H9 (cell line): ENCODE results near the gene MMRN2. TPM values are rescaled to one million over a fixed set of nuclear protein-coding genes. Genes with fewer than 3 reads are reported as not detected.
A peak's percentile ranks its signal among the peaks of the same experiment; 100 is the strongest.

ENCODE experiments used
- DNase-seq: peaks from one replicate; pipeline ENCODE4 v3.0.0-alpha.2; 2017
- H2AFZ ChIP-seq: one replicate; pipeline ENCODE4 v1.6.1; 2013; ENCODE audit warnings: mild to moderate bottlenecking, low read length, control low read depth, moderate library complexity
- H2AK5ac ChIP-seq: 2 replicates; pipeline ENCODE4 v1.6.1; 2013; ENCODE audit warnings: low read length, control low read depth, mixed read lengths; ENCODE audit not compliant: insufficient read length
- H2BK120ac ChIP-seq: one replicate; pipeline ENCODE4 v1.6.1; 2013; ENCODE audit warnings: low read depth, mild to moderate bottlenecking, low read length, control low read depth, inconsistent platforms; ENCODE audit not compliant: poor library complexity, severe bottlenecking
- H2BK12ac ChIP-seq: 2 replicates; pipeline ENCODE4 v1.6.1; 2013; ENCODE audit warnings: low read length, control low read depth, mixed read lengths, low read depth; ENCODE audit not compliant: insufficient read length
- H2BK15ac ChIP-seq: 2 replicates; pipeline ENCODE4 v1.6.1; 2013; ENCODE audit warnings: low read depth, low read length, control low read depth
- H2BK20ac ChIP-seq: one replicate; pipeline ENCODE4 v1.6.1; 2013; ENCODE audit warnings: low read depth, mild to moderate bottlenecking, low read length, control low read depth, inconsistent platforms; ENCODE audit not compliant: poor library complexity, severe bottlenecking
- H2BK5ac ChIP-seq: 2 replicates; pipeline ENCODE4 v1.6.1; 2013; ENCODE audit warnings: low read length, control low read depth, mixed read lengths; ENCODE audit not compliant: insufficient read length
- H3K14ac ChIP-seq: 2 replicates; pipeline ENCODE4 v1.6.1; 2013; ENCODE audit warnings: low read length, control low read depth; ENCODE audit not compliant: insufficient read depth
- H3K18ac ChIP-seq: 2 replicates; pipeline ENCODE4 v1.6.1; 2013; ENCODE audit warnings: low read depth, mild to moderate bottlenecking, mixed read lengths, low read length, control low read depth; ENCODE audit not compliant: insufficient read length
- H3K23ac ChIP-seq: 2 replicates; pipeline ENCODE4 v1.6.1; 2013; ENCODE audit warnings: low read length, control low read depth, mixed read lengths, low read depth; ENCODE audit not compliant: insufficient read length
- H3K23me2 ChIP-seq: 2 replicates; pipeline ENCODE4 v1.6.1; 2013; ENCODE audit warnings: low read depth, mild to moderate bottlenecking, mixed read lengths, low read length, control low read depth; ENCODE audit not compliant: insufficient read length, poor library complexity, severe bottlenecking
- H3K27ac ChIP-seq: 2 replicates; pipeline ENCODE4 v1.5.1; 2013; ENCODE audit warnings: low read length, control low read depth, mixed read lengths, low read depth; ENCODE audit not compliant: insufficient read length
- H3K27me3 ChIP-seq: 2 replicates; pipeline ENCODE4 v1.6.1; 2013; ENCODE audit warnings: low read length, control low read depth, inconsistent platforms; ENCODE audit not compliant: insufficient read depth
- H3K4ac ChIP-seq: 2 replicates; pipeline ENCODE4 v1.6.1; 2013; ENCODE audit warnings: low read depth, mild to moderate bottlenecking, control low read depth, inconsistent platforms, low read length, moderate library complexity
- H3K4me1 ChIP-seq: 2 replicates; pipeline ENCODE4 v1.6.1; 2013; ENCODE audit warnings: low read length, control low read depth, inconsistent platforms; ENCODE audit not compliant: insufficient read depth
- H3K4me2 ChIP-seq: 2 replicates; pipeline ENCODE4 v1.6.1; 2013; ENCODE audit warnings: low read length, control low read depth, mixed read lengths; ENCODE audit not compliant: insufficient read length, insufficient read depth
- H3K56ac ChIP-seq: 2 replicates; pipeline ENCODE4 v1.6.1; 2013; ENCODE audit warnings: low read depth, mild to moderate bottlenecking, mixed read lengths, low read length, control low read depth; ENCODE audit not compliant: insufficient read length
- H3K79me1 ChIP-seq: 2 replicates; pipeline ENCODE4 v1.6.1; 2013; ENCODE audit warnings: low read depth, mild to moderate bottlenecking, moderate library complexity, low read length, control low read depth, inconsistent platforms; ENCODE audit not compliant: insufficient read depth, poor library complexity, severe bottlenecking
- H3K79me2 ChIP-seq: 2 replicates; pipeline ENCODE4 v1.6.1; 2013; ENCODE audit warnings: low read length, control low read depth, inconsistent platforms; ENCODE audit not compliant: insufficient read depth
- H3K9ac ChIP-seq: 2 replicates; pipeline ENCODE4 v1.6.1; 2013; ENCODE audit warnings: low read length, control low read depth, mixed read lengths; ENCODE audit not compliant: insufficient read length; ENCODE audit errors: extremely low read depth
- H3K9me3 ChIP-seq: one replicate; pipeline ENCODE4 v1.6.1; 2013; ENCODE audit warnings: low read depth, low read length, inconsistent platforms; ENCODE audit not compliant: control insufficient read depth
- H3T11ph ChIP-seq: one replicate; pipeline ENCODE4 v1.6.1; 2013; ENCODE audit warnings: mild to moderate bottlenecking, low read length, control low read depth, inconsistent platforms
- H4K20me1 ChIP-seq: one replicate; pipeline ENCODE4 v1.6.1; 2013; ENCODE audit not compliant: control insufficient read depth, insufficient read length, insufficient read depth
- H4K5ac ChIP-seq: 2 replicates; pipeline ENCODE4 v1.6.1; 2013; ENCODE audit warnings: low read depth, mild to moderate bottlenecking, mixed read lengths, low read length, control low read depth; ENCODE audit not compliant: insufficient read length
- H4K8ac ChIP-seq: replicated peaks from 2 replicates; pipeline ENCODE4 v1.6.1; 2013; ENCODE audit warnings: low read length, control low read depth, mixed read lengths, low read depth; ENCODE audit not compliant: insufficient read length
- H4K91ac ChIP-seq: 2 replicates; pipeline ENCODE4 v1.6.1; 2013; ENCODE audit warnings: low read depth, mild to moderate bottlenecking, moderate library complexity, mixed read lengths, low read length, control low read depth; ENCODE audit not compliant: insufficient read length
- H3K27ac Mint-ChIP-seq, 3 experiments: 2 replicates in 2 of 3; 3 replicates in 1 of 3; pipeline ENCODE4 v1.8.0; 2020 to 2021; ENCODE audit warnings: mixed read lengths in 3 of 3, mild to moderate bottlenecking in 1 of 3, moderate library complexity in 1 of 3
- H3K27me3 Mint-ChIP-seq: 2 replicates; pipeline ENCODE4 v1.8.0; 2021; ENCODE audit warnings: low read depth, mild to moderate bottlenecking, moderate library complexity, mixed read lengths
- H3K36me3 Mint-ChIP-seq, 3 experiments: 2 replicates in 2 of 3; 3 replicates in 1 of 3; pipeline ENCODE4 v1.8.0; 2020 to 2021; ENCODE audit warnings: low read depth in 3 of 3, mixed read lengths in 3 of 3; ENCODE audit not compliant: insufficient read depth in 1 of 3
- H3K4me1 Mint-ChIP-seq, 2 experiments: 2 replicates each; pipeline ENCODE4 v1.8.0; 2020; ENCODE audit warnings: mixed read lengths in 2 of 2
- H3K4me3 Mint-ChIP-seq, 2 experiments: 2 replicates in 1 of 2; 3 replicates in 1 of 2; pipeline ENCODE4 v1.8.0; 2020 to 2021; ENCODE audit warnings: mild to moderate bottlenecking in 2 of 2, mixed read lengths in 2 of 2, moderate library complexity in 1 of 2
- H3K9me3 Mint-ChIP-seq, 2 experiments: 2 replicates in 1 of 2; 3 replicates in 1 of 2; pipeline ENCODE4 v1.8.0; 2020; ENCODE audit warnings: mild to moderate bottlenecking in 2 of 2, mixed read lengths in 2 of 2, moderate library complexity in 1 of 2
- CTCF ChIP-seq: fragments of 200-600 bp; sonication (generic); conservative IDR thresholded peaks from 3 replicates; pipeline ENCODE4 v1.8.0; 2021; ENCODE audit warnings: antibody characterized with exemption, mild to moderate bottlenecking
- WGBS: extraction: QIAGEN DNeasy Blood & Tissue Kit; methylation state at CpG from one replicate; pipeline ENCODE4 v1.1.7; 2013; ENCODE audit warnings: missing lambda C conversion rate, low lambda C conversion rate, mixed read lengths; ENCODE audit not compliant: insufficient read length; ENCODE audit errors: extremely low coverage; 5-methylcytosine and 5-hydroxymethylcytosine counted together
- total RNA-seq: library from RNA; stranded (reverse); gene quantifications from 2 replicates; pipeline ENCODE4 v1.2.1, GENCODE V29; 2021

Gene MMRN2
- total RNA-seq, 1 experiment from 2014 or later: 1.0 TPM

GRCh38 chr10:86899670-86900276, 57.6 kb downstream of the MMRN2 start:
- peak; percentile 79 for TF ChIP-seq CTCF
- no peak overlapping the region for H4K5ac ChIP-seq
- H4K8ac ChIP-seq: no peak overlapping the region
- DNase-seq: no peak
- no CpG with 5 or more reads among the region's 9 CpGs for WGBS
- no peaks in the 10 kb centered on the region for H4K20me1 ChIP-seq
- H3K9me3 Mint-ChIP-seq: no peaks in the 10 kb centered on the region
- no peaks in the 10 kb centered on the region for H3K79me1 ChIP-seq
- no peak overlapping the region for H4K91ac ChIP-seq
- H2AFZ ChIP-seq: no peak overlapping the region
- no peak overlapping the region for H2BK120ac ChIP-seq
- no peaks in the 10 kb centered on the region for H3K23me2 ChIP-seq
- H3K18ac ChIP-seq: no peak overlapping the region
- H3K9ac ChIP-seq: no peak overlapping the region
- peaks cover 6% of the 10 kb centered on the region; the same call in 1 of the 2 replicates for H3K4me1 ChIP-seq
- H3K23ac ChIP-seq: no peak overlapping the region
- H2BK5ac ChIP-seq: no peak overlapping the region
- H2AK5ac ChIP-seq: no peak overlapping the region
- no peak overlapping the region for H2BK12ac ChIP-seq
- H3K27ac Mint-ChIP-seq: no peak overlapping the region; a peak in 1 of 7 replicates
- no peak overlapping the region for H3K14ac ChIP-seq
- H2BK20ac ChIP-seq: no peak overlapping the region
- no peak overlapping the region for H3K27ac ChIP-seq
- H2BK15ac ChIP-seq: no peak overlapping the region
- no peak overlapping the region for H3K56ac ChIP-seq
- H3K36me3 Mint-ChIP-seq: peaks cover 27 to 62% (median 61%) of the 10 kb centered on the region in 3 experiments; a peak in 6 of 7 replicates
- H3K4ac ChIP-seq: no peak overlapping the region
- no peaks in the 10 kb centered on the region for H3K79me2 ChIP-seq
- peaks cover 17 to 18% of the 10 kb centered on the region in 2 experiments for H3K4me1 Mint-ChIP-seq
- H3T11ph ChIP-seq: no peak overlapping the region
- no peaks in the 10 kb centered on the region for H3K27me3 ChIP-seq
- no peak overlapping the region for H3K4me2 ChIP-seq
- no peaks in the 10 kb centered on the region for H3K9me3 ChIP-seq
- no peaks in the 10 kb centered on the region for H3K27me3 Mint-ChIP-seq
- H3K4me3 Mint-ChIP-seq: no peak overlapping the region
